Body of pancreas (tissue), 4 donors: ENCODE data around the gene C1QTNF9.
"Not testable (repeated sequence)": the region's sequence is repeated elsewhere in the genome, so short reads cannot be mapped to it uniquely, and the experiment has no call there.

ENCODE experiments used
- CTCF ChIP-seq, 7 experiments: fragments of 450-650 bp in 4 of 7; fragments of 200-600 bp in 3 of 7; sonication (generic) in 3 of 7; IDR thresholded peaks; one replicate each; pipeline ENCODE4 v1.5.1; 2016 to 2019; ENCODE audit warnings: antibody characterized with exemption in 7 of 7
- POLR2A ChIP-seq, 3 donors: fragments of 450-650 bp; IDR thresholded peaks; one replicate each; pipeline ENCODE4 v1.6.1; 2016; ENCODE audit warnings: antibody characterized with exemption in 3 of 3, mild to moderate bottlenecking in 2 of 3

- TF ChIP-seq CTCF, POLR2A (IDR thresholded peaks at IDR 0.05): not testable (repeated sequence)
Measured at GRCh38 chr13:24371273-24371672, 61.9 kb downstream of the C1QTNF9 start.
